ENCODE measurements around the gene CAMK1D. TPM values are rescaled to one million over a fixed set of nuclear protein-coding genes. Genes with fewer than 3 reads are reported as not detected.
A peak's percentile ranks its signal among the peaks of the same experiment; 100 is the strongest.

Gene CAMK1D
- total and polyA plus RNA-seq, 4 experiments from 2014 or later: 5.2 to 22.2 (median 19.4) TPM

GRCh38 chr10:12349629-12350166, 351 bp downstream of the CAMK1D start:
- H3K36me3 Mint-ChIP-seq: peaks cover 5 to 24% of the 10 kb centered on the region in 2 donors
- Histone ChIP-seq H3K36me3 (ENCODE audit: insufficient read depth, low read length) (no peaks in the 10 kb centered on the region), H3K27me3 (ENCODE audit: insufficient read depth, low read length) (no peaks in the 10 kb centered on the region), H3K4me1 (ENCODE audit: insufficient read depth, low read length) (peaks cover 25% of the 10 kb centered on the region), H3K27ac (ENCODE audit: low read depth, low read length) (peak overlapping the region; percentile 71), H3K4me3 (ENCODE audit: low read length in 2 of 2) (peak overlapping the region; percentile 40 to 72), H3K9me3 (ENCODE audit: control insufficient read depth in 1 of 2, low read length in 2 of 2) (no peaks in the 10 kb centered on the region)
- H3K27ac Mint-ChIP-seq: peak overlapping the region; percentile 98 to 99 (median 98)
- peaks cover 33 to 56% (median 42%) of the 10 kb centered on the region in 4 donors for H3K4me1 Mint-ChIP-seq
- ChIA-PET POLR2A (ENCODE audit: partially characterized antibody) (interaction anchor here (0.8 to 3.9 kb wide), 14 partner anchors 9 to 307 kb away, joined by 3 to 19 read pairs (median 8); partner anchors contain the start of genes CDC123, NUDT5 and UPF2), CTCF (ENCODE audit: partially characterized antibody) (interaction anchor here (1.1 to 6.2 kb wide), 4 partner anchors 9 to 306 kb away, joined by 3 to 36 read pairs (median 6); no protein-coding TSS in a partner anchor)
- intact Hi-C loops (cut with micrococcal nuclease): loop anchor here (1.0 to 10.0 kb wide), 9 partner anchors 55 to 755 kb away; partner anchors contain the start of genes DHTKD1, NUDT5, OPTN and SEC61A2
- no peak for DNase-seq
- H3K4me3 Mint-ChIP-seq: peak overlapping the region; percentile 93 to 100 (median 96)
- H3K27me3 Mint-ChIP-seq: peaks cover 0 to 6% of the 10 kb centered on the region in 2 donors
- peaks cover 0 to under 1% (median 0%) of the 10 kb centered on the region in 8 donors for H3K9me3 Mint-ChIP-seq

GRCh38 chr10:12350167-12350872, 973 bp downstream of the CAMK1D start:
- H3K4me1 Mint-ChIP-seq: peaks cover 34 to 62% (median 46%) of the 10 kb centered on the region in 4 donors
- intact Hi-C loops (cut with micrococcal nuclease): loop anchor here (10.0 kb wide), 1 partner anchor 54 kb away; no protein-coding TSS in a partner anchor

GRCh38 chr10:12350925-12351324, 1.6 kb downstream of the CAMK1D start:
- Histone ChIP-seq H3K4me1 (ENCODE audit: insufficient read depth, low read length) (peaks cover 25% of the 10 kb centered on the region), H3K27me3 (ENCODE audit: insufficient read depth, low read length) (no peaks in the 10 kb centered on the region), H3K9me3 (ENCODE audit: control insufficient read depth in 1 of 2, low read length in 2 of 2) (no peaks in the 10 kb centered on the region), H3K27ac (ENCODE audit: low read depth, low read length) (peak overlapping the region; percentile 71), H3K4me3 (ENCODE audit: low read length in 2 of 2) (peak overlapping the region; percentile 40 to 72), H3K36me3 (ENCODE audit: insufficient read depth, low read length) (no peaks in the 10 kb centered on the region)
- CTCF ChIA-PET (ENCODE audit: partially characterized antibody): interaction anchor here (0.9 to 6.2 kb wide), 3 partner anchors 8 to 305 kb away, joined by 3 to 36 read pairs (median 3); no protein-coding TSS in a partner anchor
- POLR2A ChIA-PET (ENCODE audit: partially characterized antibody): interaction anchor here (0.5 to 3.9 kb wide), 6 partner anchors 14 to 348 kb away, joined by 3 to 19 read pairs (median 4); no protein-coding TSS in a partner anchor
- H3K36me3 Mint-ChIP-seq: peaks cover 5 to 24% of the 10 kb centered on the region in 2 donors
- peak overlapping the region; percentile 93 to 98 (median 96) for H3K4me3 Mint-ChIP-seq
- intact Hi-C loops (cut with micrococcal nuclease): loop anchor here (10.0 kb wide), 1 partner anchor 54 kb away; no protein-coding TSS in a partner anchor
- H3K27me3 Mint-ChIP-seq: peaks cover 0 to 6% of the 10 kb centered on the region in 2 donors
- H3K27ac Mint-ChIP-seq: peak overlapping the region; percentile 92 to 99 (median 96)
- H3K9me3 Mint-ChIP-seq: no peaks in the 10 kb centered on the region
- peaks cover 35 to 66% (median 51%) of the 10 kb centered on the region in 4 donors for H3K4me1 Mint-ChIP-seq
- DNase-seq: no peak

More at GRCh38 chr10:12350167-12350872, 973 bp downstream of the CAMK1D start:
- Mint-ChIP-seq H3K36me3 (peaks cover 5 to 24% of the 10 kb centered on the region in 2 donors), H3K9me3 (no peaks in the 10 kb centered on the region), H3K27ac (peak overlapping the region; percentile 92 to 99 (median 96)), H3K27me3 (peaks cover 0 to 6% of the 10 kb centered on the region in 2 donors), H3K4me3 (peak overlapping the region; percentile 93 to 98 (median 96))
- CTCF ChIA-PET (ENCODE audit: partially characterized antibody): interaction anchor here (0.9 to 6.2 kb wide), 5 partner anchors 8 to 306 kb away, joined by 3 to 36 read pairs (median 3); no protein-coding TSS in a partner anchor
- H3K4me1 ChIP-seq (ENCODE audit: insufficient read depth, low read length): peaks cover 25% of the 10 kb centered on the region
- H3K9me3 ChIP-seq (ENCODE audit: control insufficient read depth in 1 of 2, low read length in 2 of 2): no peaks in the 10 kb centered on the region
- H3K27ac ChIP-seq (ENCODE audit: low read depth, low read length): peak overlapping the region; percentile 71
- no peaks in the 10 kb centered on the region for H3K36me3 ChIP-seq (ENCODE audit: insufficient read depth, low read length)
- DNase-seq: peak; percentile 59 to 77 (median 72)
- no peaks in the 10 kb centered on the region for H3K27me3 ChIP-seq (ENCODE audit: insufficient read depth, low read length)
- peak overlapping the region; percentile 40 to 72 for H3K4me3 ChIP-seq (ENCODE audit: low read length in 2 of 2)
- POLR2A ChIA-PET (ENCODE audit: partially characterized antibody): interaction anchor here (0.5 to 3.9 kb wide), 16 partner anchors 9 to 349 kb away, joined by 3 to 19 read pairs (median 6); partner anchors contain the start of genes CDC123, NUDT5 and UPF2

GRCh38 chr10:12351447-12351846, 2.1 kb downstream of the CAMK1D start:
- Mint-ChIP-seq H3K27ac (peak overlapping the region; percentile 74 to 99 (median 94)), H3K4me1 (peaks cover 35 to 66% (median 54%) of the 10 kb centered on the region in 4 donors), H3K36me3 (peaks cover 5 to 24% of the 10 kb centered on the region in 2 donors), H3K9me3 (no peaks in the 10 kb centered on the region), H3K4me3 (peak overlapping the region; percentile 93 to 98 (median 96)), H3K27me3 (peaks cover 0 to 6% of the 10 kb centered on the region in 2 donors)
- Histone ChIP-seq H3K4me1 (ENCODE audit: insufficient read depth, low read length) (peaks cover 25% of the 10 kb centered on the region), H3K27ac (ENCODE audit: low read depth, low read length) (no peak overlapping the region), H3K27me3 (ENCODE audit: insufficient read depth, low read length) (no peaks in the 10 kb centered on the region), H3K4me3 (ENCODE audit: low read length in 2 of 2) (no peak overlapping the region), H3K9me3 (ENCODE audit: control insufficient read depth in 1 of 2, low read length in 2 of 2) (no peaks in the 10 kb centered on the region), H3K36me3 (ENCODE audit: insufficient read depth, low read length) (no peaks in the 10 kb centered on the region)
- ChIA-PET POLR2A (ENCODE audit: partially characterized antibody) (interaction anchor here (3.0 to 3.9 kb wide), 2 partner anchors 14 to 305 kb away, joined by 17 to 19 read pairs; no protein-coding TSS in a partner anchor), CTCF (ENCODE audit: partially characterized antibody) (interaction anchor here (1.0 to 6.2 kb wide), 2 partner anchors 15 to 305 kb away, joined by 3 to 36 read pairs; no protein-coding TSS in a partner anchor)
- intact Hi-C loops (cut with micrococcal nuclease): loop anchor here (10.0 kb wide), 1 partner anchor 53 kb away; no protein-coding TSS in a partner anchor
- DNase-seq: peak in 1 of 5 donors; percentile 50

GRCh38 chr10:12351889-12352288, 2.5 kb downstream of the CAMK1D start:
- CTCF ChIA-PET (ENCODE audit: partially characterized antibody): interaction anchor here (0.9 to 6.2 kb wide), 2 partner anchors 87 to 304 kb away, joined by 4 to 36 read pairs; no protein-coding TSS in a partner anchor
- POLR2A ChIA-PET (ENCODE audit: partially characterized antibody): interaction anchor here (1.5 to 3.9 kb wide), 3 partner anchors 13 to 305 kb away, joined by 3 to 19 read pairs (median 17); no protein-coding TSS in a partner anchor

GRCh38 chr10:12353399-12354242, 4.3 kb downstream of the CAMK1D start:
- peak overlapping the region; percentile 25 to 63 (median 38) for H3K27ac Mint-ChIP-seq
- ChIA-PET CTCF (ENCODE audit: partially characterized antibody) (no interaction called here), POLR2A (ENCODE audit: partially characterized antibody) (interaction anchor here (0.6 to 1.5 kb wide), 2 partner anchors 93 to 94 kb away, joined by 3 read pairs; no protein-coding TSS in a partner anchor)
- no peak overlapping the region for H3K27ac ChIP-seq (ENCODE audit: low read depth, low read length)
- no peaks in the 10 kb centered on the region for H3K9me3 Mint-ChIP-seq
- peaks cover 5 to 15% of the 10 kb centered on the region in 2 donors for H3K36me3 Mint-ChIP-seq
- intact Hi-C loops (cut with micrococcal nuclease): loop anchor here (10.0 kb wide), 1 partner anchor 51 kb away; no protein-coding TSS in a partner anchor
- H3K4me1 Mint-ChIP-seq: peaks cover 36 to 70% (median 54%) of the 10 kb centered on the region in 4 donors
- H3K9me3 ChIP-seq (ENCODE audit: control insufficient read depth in 1 of 2, low read length in 2 of 2): no peaks in the 10 kb centered on the region
- no peak for DNase-seq
- peaks cover 0 to 5% of the 10 kb centered on the region in 2 donors for H3K27me3 Mint-ChIP-seq
- H3K36me3 ChIP-seq (ENCODE audit: insufficient read depth, low read length): no peaks in the 10 kb centered on the region
- H3K4me3 Mint-ChIP-seq: peak overlapping the region in 3 of 8 donors; percentile 9 to 50 (median 13)
- no peak overlapping the region for H3K4me3 ChIP-seq (ENCODE audit: low read length in 2 of 2)
- H3K4me1 ChIP-seq (ENCODE audit: insufficient read depth, low read length): peaks cover 27% of the 10 kb centered on the region
- H3K27me3 ChIP-seq (ENCODE audit: insufficient read depth, low read length): no peaks in the 10 kb centered on the region

More at GRCh38 chr10:12351889-12352288, 2.5 kb downstream of the CAMK1D start:
- no peaks in the 10 kb centered on the region for H3K27me3 ChIP-seq (ENCODE audit: insufficient read depth, low read length)
- no peaks in the 10 kb centered on the region for H3K36me3 ChIP-seq (ENCODE audit: insufficient read depth, low read length)
- peaks cover 25% of the 10 kb centered on the region for H3K4me1 ChIP-seq (ENCODE audit: insufficient read depth, low read length)
- Mint-ChIP-seq H3K27me3 (peaks cover 0 to 6% of the 10 kb centered on the region in 2 donors), H3K27ac (peak overlapping the region in 6 of 7 donors; percentile 36 to 99 (median 75)), H3K36me3 (peaks cover 5 to 24% of the 10 kb centered on the region in 2 donors), H3K4me1 (peaks cover 37 to 68% (median 55%) of the 10 kb centered on the region in 4 donors), H3K9me3 (no peaks in the 10 kb centered on the region), H3K4me3 (peak overlapping the region; percentile 27 to 98 (median 96))
- DNase-seq: no peak
- H3K9me3 ChIP-seq (ENCODE audit: control insufficient read depth in 1 of 2, low read length in 2 of 2): no peaks in the 10 kb centered on the region
- H3K27ac ChIP-seq (ENCODE audit: low read depth, low read length): no peak overlapping the region
- H3K4me3 ChIP-seq (ENCODE audit: low read length in 2 of 2): no peak overlapping the region
- intact Hi-C loops (cut with micrococcal nuclease): loop anchor here (10.0 kb wide), 1 partner anchor 53 kb away; no protein-coding TSS in a partner anchor
